Glutamatergic neuron (in vitro differentiated cells): ENCODE data around the gene HOXB5. TPM values are rescaled to one million over a fixed set of nuclear protein-coding genes. Genes with fewer than 3 reads are reported as not detected.

ENCODE experiments used
- DNase-seq: peaks from one replicate; pipeline ENCODE4 v3.0.0; 2022
- H3K27ac Mint-ChIP-seq: one replicate; pipeline ENCODE4 v1.8.0; 2020; ENCODE audit warnings: mild to moderate bottlenecking, mixed read lengths, inconsistent platforms; ENCODE audit not compliant: unreplicated experiment
- H3K27me3 Mint-ChIP-seq: one replicate; pipeline ENCODE4 v1.8.0; 2020; ENCODE audit warnings: mild to moderate bottlenecking, moderate library complexity, mixed read lengths, inconsistent platforms; ENCODE audit not compliant: unreplicated experiment
- H3K36me3 Mint-ChIP-seq: one replicate; pipeline ENCODE4 v1.8.0; 2020; ENCODE audit warnings: mild to moderate bottlenecking, mixed read lengths, inconsistent platforms; ENCODE audit not compliant: unreplicated experiment
- H3K4me1 Mint-ChIP-seq: one replicate; pipeline ENCODE4 v1.8.0; 2020; ENCODE audit warnings: mild to moderate bottlenecking, low read depth, mixed read lengths, inconsistent platforms; ENCODE audit not compliant: unreplicated experiment
- H3K4me3 Mint-ChIP-seq: one replicate; pipeline ENCODE4 v1.8.0; 2020; ENCODE audit warnings: mild to moderate bottlenecking, mixed read lengths, inconsistent platforms; ENCODE audit not compliant: unreplicated experiment
- H3K9me3 Mint-ChIP-seq: one replicate; pipeline ENCODE4 v1.8.0; 2020; ENCODE audit warnings: mild to moderate bottlenecking, moderate library complexity, mixed read lengths, inconsistent platforms; ENCODE audit not compliant: unreplicated experiment
- total RNA-seq: library from RNA; stranded (reverse); fragmentation: NEBNext Ultra II Directional; extraction: Animal tissue kit (Norgen Biotek cat#: 25700); gene quantifications from one replicate; pipeline ENCODE4 v1.2.1, GENCODE V29; 2021; ENCODE audit not compliant: unreplicated experiment
- TF ChIP-seq, protein P1 (sequence below): fragments of 200-600 bp; sonication (generic); IDR thresholded peaks from one replicate; pipeline ENCODE4 v1.5.0; 2021; ENCODE audit not compliant: partially characterized antibody, unreplicated experiment

Gene HOXB5
- total RNA-seq, 1 donor from 2014 or later = not detected

GRCh38 chr17:48640858-48641180 lies 47.2 kb upstream of the HOXB5 start:
- Mint-ChIP-seq H3K27ac (no peak overlapping the region), H3K4me3 (no peak overlapping the region), H3K4me1 (no peaks in the 10 kb centered on the region), H3K9me3 (peaks cover 9% of the 10 kb centered on the region), H3K36me3 (no peaks in the 10 kb centered on the region), H3K27me3 (peaks cover 51% of the 10 kb centered on the region)
- DNase-seq = no peak
- TF ChIP-seq, protein P1, sequence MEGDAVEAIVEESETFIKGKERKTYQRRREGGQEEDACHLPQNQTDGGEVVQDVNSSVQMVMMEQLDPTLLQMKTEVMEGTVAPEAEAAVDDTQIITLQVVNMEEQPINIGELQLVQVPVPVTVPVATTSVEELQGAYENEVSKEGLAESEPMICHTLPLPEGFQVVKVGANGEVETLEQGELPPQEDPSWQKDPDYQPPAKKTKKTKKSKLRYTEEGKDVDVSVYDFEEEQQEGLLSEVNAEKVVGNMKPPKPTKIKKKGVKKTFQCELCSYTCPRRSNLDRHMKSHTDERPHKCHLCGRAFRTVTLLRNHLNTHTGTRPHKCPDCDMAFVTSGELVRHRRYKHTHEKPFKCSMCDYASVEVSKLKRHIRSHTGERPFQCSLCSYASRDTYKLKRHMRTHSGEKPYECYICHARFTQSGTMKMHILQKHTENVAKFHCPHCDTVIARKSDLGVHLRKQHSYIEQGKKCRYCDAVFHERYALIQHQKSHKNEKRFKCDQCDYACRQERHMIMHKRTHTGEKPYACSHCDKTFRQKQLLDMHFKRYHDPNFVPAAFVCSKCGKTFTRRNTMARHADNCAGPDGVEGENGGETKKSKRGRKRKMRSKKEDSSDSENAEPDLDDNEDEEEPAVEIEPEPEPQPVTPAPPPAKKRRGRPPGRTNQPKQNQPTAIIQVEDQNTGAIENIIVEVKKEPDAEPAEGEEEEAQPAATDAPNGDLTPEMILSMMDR = no peak

GRCh38 chr17:48639982-48640857 lies 46.6 kb upstream of the HOXB5 start:
- Mint-ChIP-seq H3K36me3 (no peaks in the 10 kb centered on the region), H3K9me3 (peaks cover 5% of the 10 kb centered on the region), H3K4me3 (no peak overlapping the region), H3K27ac (no peak overlapping the region), H3K27me3 (peaks cover 50% of the 10 kb centered on the region), H3K4me1 (no peaks in the 10 kb centered on the region)
- no peak for DNase-seq
- TF ChIP-seq, protein P1 = no peak

DNA sequence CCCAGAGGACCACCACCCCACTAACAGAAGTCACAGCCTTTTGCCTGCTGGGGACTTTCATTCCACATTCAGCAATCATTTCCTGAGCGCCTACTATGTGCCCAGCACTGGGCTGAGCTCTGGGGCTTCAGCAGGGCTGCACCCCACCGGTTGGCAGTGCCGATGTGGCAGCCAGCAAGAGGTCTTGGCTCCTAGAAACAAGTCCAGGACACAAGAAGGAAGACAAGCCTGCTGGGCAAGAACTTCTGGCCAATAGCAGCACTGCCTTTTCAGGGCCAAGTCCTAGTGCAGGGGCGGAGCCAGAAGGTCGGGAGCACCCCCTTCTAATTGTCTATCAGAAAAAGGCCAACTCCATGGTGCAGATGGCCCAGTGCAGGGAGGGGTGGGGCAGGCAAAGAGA lies 45.6 kb upstream of the HOXB5 start:
- no peak for DNase-seq
- peaks cover 48% of the 10 kb centered on the region for H3K27me3 Mint-ChIP-seq

DNA sequence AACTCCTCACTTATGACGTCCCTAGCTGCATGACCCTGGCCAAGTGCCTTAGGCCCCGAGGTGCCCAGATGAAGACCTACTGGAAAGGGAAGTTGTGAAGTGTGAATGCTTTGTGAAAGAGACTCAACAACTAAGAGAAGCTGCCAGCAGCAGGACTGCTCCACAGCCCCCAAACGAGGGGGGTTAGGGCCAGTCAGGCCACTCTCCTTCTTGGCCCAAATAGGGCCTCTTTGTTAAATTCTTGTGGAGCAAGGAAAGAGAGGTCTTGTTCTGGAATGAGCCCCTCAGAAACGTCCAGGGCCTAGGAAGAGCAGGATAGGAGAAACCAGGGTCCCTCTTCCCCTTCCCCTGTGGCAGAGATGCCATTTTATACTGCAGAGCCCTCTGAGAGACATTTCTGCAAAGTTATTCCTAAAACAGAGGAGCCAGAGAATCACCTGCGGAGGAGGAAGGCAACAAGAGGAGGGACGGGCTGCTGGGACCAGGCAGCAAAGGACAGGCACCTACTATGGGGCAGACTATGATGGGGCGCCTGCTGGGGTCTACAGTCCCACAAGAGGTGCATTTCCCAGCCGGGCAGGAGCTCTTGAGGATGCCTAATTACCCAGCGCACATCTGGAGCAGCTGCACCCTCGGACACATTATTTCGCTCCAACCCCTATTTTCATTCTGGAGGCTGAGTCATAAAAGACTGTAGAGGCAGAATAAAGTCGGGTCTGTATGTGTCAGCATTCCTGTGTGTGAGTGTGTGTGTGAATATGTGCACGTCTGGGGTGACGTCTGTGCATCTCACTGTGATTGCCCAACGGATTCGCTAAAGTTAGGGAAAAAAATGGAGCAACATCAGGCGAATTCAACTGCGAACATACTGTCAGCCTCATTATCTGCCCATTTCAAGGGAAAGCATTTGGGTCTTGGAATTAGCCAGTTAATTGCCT lies 44.0 kb upstream of the HOXB5 start:
- no peak for DNase-seq
- TF ChIP-seq, protein P1 = no peak
- peaks cover 10% of the 10 kb centered on the region for H3K9me3 Mint-ChIP-seq
- no peak overlapping the region for H3K4me3 Mint-ChIP-seq
- H3K27ac Mint-ChIP-seq = no peak overlapping the region
- H3K4me1 Mint-ChIP-seq = no peaks in the 10 kb centered on the region
- no peaks in the 10 kb centered on the region for H3K36me3 Mint-ChIP-seq
- peaks cover 48% of the 10 kb centered on the region for H3K27me3 Mint-ChIP-seq

More for the DNA sequence above, 45.6 kb upstream of the HOXB5 start:
- peaks cover 8% of the 10 kb centered on the region for H3K9me3 Mint-ChIP-seq
- TF ChIP-seq, protein P1 = no peak
- no peaks in the 10 kb centered on the region for H3K36me3 Mint-ChIP-seq
- H3K4me3 Mint-ChIP-seq = no peak overlapping the region
- H3K4me1 Mint-ChIP-seq = no peaks in the 10 kb centered on the region
- no peak overlapping the region for H3K27ac Mint-ChIP-seq
